Jurkat, Clone E6-1 (cell line): ENCODE results near the gene ULK4.
"Not testable (repeated sequence)": the region's sequence is repeated elsewhere in the genome, so short reads cannot be mapped to it uniquely, and the experiment has no call there.

Experiments
- DNase-seq: peaks from one replicate; pipeline ENCODE4 v3.0.0-alpha.2; 2011; ENCODE audit warnings: low read depth, low spot score
- H3K4me3 ChIP-seq: 2 replicates; pipeline ENCODE4 v1.5.1; 2011; ENCODE audit warnings: mild to moderate bottlenecking, low read length, control low read depth, moderate library complexity

The ULK4 gene

DNA sequence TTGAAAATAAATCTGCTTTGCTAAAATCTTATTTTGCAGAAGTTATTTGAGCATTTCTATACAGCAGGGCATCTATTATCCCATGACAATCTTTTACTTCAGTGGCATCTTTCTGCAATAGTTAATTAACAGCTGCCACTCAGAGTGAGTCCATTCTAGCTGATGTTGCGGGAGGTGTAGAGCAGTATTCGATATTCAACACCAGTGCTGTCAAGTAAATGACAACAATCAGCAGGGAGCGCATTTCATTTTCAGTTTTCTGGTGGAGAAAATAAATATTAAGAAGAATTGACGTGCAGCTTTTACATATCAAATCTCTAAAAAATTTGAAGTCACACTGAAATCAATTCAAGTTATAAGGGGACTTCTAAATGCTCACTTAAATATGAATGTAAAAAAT lies 476.4 kb downstream of the ULK4 start:
- no peak for DNase-seq
- no peak overlapping the region for H3K4me3 ChIP-seq

- no peak overlapping the region for H3K4me3 ChIP-seq
- no peak for DNase-seq
Measured at GRCh38 chr3:41482134-41482533, 479.8 kb downstream of the ULK4 start.

DNA sequence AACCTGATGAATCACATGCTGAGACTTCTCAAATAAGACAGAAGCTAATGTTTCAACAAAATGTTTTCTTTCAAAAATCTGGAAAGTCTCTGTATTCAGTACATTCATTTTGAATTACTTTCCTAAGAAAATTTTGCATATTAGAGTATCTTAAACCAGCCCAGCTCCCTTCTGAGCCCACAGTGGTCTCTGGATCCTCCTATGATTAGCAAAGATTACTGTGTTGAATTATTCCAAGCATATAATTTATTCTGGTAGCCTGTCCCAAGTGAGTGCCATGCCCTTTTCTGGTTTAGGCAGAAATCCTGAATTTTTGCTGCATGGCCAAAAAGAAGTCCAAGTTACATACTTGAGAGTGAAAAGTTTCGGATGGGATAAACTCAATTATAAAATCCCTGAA lies 483.6 kb downstream of the ULK4 start:
- no peak for DNase-seq
- H3K4me3 ChIP-seq, result no peak overlapping the region

DNA sequence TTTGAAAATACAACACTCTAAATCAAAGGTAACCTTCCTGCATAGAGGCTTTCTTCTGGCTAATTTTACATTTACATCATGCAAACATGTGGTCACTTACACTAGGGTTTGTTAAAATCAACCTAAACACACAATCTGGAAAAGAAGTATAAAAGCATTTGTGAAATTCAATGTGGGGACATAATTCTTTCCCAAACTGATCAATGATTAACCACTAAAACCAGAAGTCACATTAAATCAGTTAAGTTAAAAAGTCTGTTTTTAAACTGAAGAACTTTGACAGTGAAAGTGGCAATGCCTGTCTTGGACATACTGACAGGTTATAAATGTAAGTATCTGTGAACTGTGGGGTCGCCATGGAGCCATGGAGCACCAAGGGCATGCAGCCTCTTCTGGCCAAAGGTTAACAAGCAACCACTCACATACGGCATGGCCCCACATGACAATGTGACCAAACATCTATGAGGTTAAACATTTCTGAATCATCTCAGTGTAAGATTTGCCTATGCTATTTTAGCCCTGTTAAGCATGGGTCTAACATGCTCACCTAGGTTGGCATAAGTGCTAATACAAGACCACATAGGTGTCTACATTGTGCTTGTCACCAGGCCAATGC lies 484.4 kb downstream of the ULK4 start:
- no peak for DNase-seq
- H3K4me3 ChIP-seq, result no peak overlapping the region

- H3K4me3 ChIP-seq, result no peak overlapping the region
- no peak for DNase-seq
Measured at GRCh38 chr3:41469083-41469482, 492.8 kb downstream of the ULK4 start.

DNA sequence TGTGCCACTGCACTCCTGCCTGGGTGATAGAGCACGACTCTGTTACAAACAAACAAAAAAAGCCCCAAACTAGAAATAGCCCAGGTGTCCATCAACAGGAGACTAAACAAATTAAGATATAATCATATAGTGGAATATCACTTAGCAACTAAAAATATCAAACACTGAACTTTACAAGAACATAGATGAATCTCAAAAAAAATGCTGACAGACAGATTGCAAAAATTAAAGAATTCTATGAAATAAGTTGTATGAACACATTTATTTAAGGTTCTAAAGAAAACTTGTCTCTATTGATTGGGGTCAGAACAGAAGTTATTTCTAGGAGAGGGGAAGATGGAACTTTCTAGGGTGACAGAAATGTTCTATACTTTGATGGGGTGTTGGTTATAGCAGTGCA lies 494.4 kb downstream of the ULK4 start:
- DNase-seq, result no peak
- no peak overlapping the region for H3K4me3 ChIP-seq

DNA sequence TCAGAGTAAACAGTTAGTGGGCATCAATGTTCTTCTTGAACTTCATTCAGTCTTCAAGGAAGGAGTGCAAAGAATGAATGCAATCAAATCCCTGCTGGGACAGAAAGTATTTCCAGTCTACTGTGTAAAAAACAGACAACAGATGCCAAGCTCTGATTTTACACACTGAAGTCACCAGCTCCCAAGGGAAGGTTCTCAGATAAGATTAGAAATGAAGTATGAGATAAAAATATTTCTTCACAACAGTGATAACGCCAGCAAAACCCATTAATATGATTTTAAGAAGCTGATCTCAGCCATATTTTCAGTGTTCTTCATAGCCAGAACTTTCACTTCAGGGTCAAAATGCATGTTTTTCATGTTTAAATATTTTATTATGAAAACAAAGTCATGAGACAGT lies 497.0 kb downstream of the ULK4 start:
- no peak overlapping the region for H3K4me3 ChIP-seq
- DNase-seq, result no peak

GRCh38 chr3:41464401-41464800 lies 497.5 kb downstream of the ULK4 start:
- DNase-seq, result no peak
- no peak overlapping the region for H3K4me3 ChIP-seq

- no peak overlapping the region for H3K4me3 ChIP-seq
- no peak for DNase-seq
Measured at GRCh38 chr3:41462103-41462691, 499.7 kb downstream of the ULK4 start.

DNA sequence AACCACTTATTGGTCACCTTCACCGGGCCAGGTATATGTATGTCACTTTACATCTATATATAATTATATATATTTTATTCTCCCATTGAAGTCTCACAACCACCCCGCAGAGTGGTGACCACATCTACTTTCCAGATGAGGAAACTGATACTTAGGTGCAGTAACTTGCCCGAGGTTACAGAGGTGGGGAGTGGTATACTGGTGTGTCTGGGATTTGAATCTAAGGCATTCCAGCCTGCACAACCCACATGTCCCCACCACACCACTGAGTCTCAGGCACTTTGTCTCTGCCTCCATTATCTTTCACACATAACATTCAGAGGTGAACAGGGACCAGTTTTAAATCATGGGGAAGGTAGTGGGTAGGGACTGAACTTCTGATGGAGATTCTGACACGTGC lies 501.2 kb downstream of the ULK4 start:
- H3K4me3 ChIP-seq, result no peak overlapping the region
- DNase-seq, result no peak

GRCh38 chr3:41457176-41457575 lies 504.7 kb downstream of the ULK4 start:
- no peak for DNase-seq
- no peak overlapping the region for H3K4me3 ChIP-seq

DNA sequence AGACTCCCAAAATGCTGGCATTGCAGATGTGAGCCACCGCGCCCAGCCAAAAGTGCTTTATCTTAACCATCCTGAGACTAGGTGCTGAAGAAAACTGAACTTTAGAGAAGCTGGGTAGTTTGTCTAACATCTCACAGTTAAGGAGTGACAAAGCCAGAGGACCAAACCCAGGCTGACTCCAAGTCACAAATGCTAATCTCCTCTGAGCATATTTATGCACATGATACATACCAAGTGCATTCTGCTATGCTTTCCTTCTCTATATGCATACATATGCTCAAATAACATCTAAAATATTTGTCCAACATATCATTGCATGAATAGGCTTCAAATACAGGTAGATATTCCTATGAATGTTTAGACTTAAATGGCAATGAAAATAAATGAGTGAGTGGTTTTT lies 505.7 kb downstream of the ULK4 start:
- DNase-seq, result no peak

GRCh38 chr3:41453618-41454017 lies 508.3 kb downstream of the ULK4 start:
- H3K4me3 ChIP-seq, result not testable (repeated sequence)

More for the DNA sequence above, 505.7 kb downstream of the ULK4 start:
- no peak overlapping the region for H3K4me3 ChIP-seq

DNA sequence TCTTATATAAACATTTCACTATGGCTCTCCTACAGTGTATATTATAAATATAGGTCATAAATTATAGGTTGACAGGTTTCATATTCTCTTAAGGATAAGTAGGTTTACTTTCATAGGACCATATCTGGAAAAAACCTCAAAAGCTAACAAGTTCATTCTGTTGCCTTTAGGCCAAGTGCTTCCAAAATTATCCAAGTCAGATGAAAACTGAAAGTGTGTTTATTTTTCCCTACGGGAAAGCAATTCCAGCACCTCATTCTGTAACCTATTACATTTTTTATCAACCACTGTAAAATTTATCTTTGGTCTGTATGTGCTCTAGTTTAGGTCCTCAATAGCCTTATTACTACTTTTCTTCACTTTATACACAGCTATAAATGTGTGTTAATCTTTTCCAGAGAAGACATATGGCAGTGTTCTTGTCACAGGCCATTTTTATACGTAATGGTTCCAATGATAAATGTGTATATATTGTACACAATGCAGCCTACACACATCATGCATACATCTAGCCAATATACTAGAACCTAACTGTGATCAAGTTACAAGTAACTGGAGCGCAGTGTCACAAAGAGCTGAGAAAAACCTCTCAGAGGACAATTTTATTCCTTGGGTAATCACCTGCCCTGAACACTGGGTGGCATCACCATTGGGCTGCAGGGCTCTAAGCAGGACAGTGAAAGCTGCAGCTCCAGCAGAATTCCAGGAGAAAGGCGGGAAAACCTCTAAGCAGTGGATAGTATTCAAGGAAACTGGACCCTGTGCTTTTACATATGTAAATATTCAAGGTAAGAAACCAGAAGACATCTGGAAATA lies 511.3 kb downstream of the ULK4 start:
- H3K4me3 ChIP-seq, result no peak overlapping the region
- no peak for DNase-seq

More at GRCh38 chr3:41453618-41454017, 508.3 kb downstream of the ULK4 start:
- DNase-seq, result not testable (repeated sequence)

DNA sequence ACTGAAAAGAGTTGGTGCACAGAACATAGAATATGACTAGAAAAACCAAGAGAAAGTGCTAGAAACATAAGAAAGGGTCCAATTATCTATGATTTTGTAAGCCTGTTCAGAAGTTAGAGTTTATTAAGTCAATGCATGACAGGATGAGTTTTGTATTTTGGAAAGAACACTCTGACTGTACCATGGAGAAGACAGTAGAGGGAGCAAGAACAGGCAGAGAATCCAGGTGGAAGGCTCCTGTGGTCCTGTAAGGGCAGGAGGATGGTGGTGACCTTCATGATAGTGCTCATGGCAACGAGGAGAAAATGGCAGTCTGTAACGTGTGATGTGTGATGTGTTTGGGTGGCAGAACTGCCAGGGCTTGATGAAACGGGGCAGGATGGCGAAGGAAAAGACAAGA lies 513.5 kb downstream of the ULK4 start:
- DNase-seq, result no peak
- H3K4me3 ChIP-seq, result no peak overlapping the region

- H3K4me3 ChIP-seq, result no peak overlapping the region
- no peak for DNase-seq
Measured at GRCh38 chr3:41447701-41448100, 514.2 kb downstream of the ULK4 start.

GRCh38 chr3:41446316-41446715 lies 515.6 kb downstream of the ULK4 start:
- H3K4me3 ChIP-seq, DNase-seq: not testable (repeated sequence)

GRCh38 chr3:41441568-41441967 lies 520.3 kb downstream of the ULK4 start:
- no peak for DNase-seq
- no peak overlapping the region for H3K4me3 ChIP-seq

GRCh38 chr3:41441139-41441538 lies 520.8 kb downstream of the ULK4 start:
- no peak for DNase-seq
- no peak overlapping the region for H3K4me3 ChIP-seq

DNA sequence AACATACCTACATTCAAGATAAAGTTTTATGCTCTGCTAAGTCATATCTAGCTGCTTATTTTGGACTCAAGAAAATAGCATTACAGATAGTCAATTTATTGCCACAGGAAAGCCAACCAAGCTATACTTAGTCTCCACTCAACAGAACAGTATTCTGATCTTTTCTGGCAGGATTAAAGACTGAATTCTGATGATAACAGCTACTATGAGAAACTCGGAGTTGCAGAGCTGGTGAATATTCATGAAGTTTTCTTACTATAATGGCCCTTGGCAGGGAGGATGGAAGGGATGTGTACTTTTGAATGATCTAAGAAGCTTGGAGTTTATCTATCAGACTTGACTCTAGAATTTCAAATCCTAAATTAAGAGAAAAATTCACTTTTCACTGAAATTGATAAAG lies 524.9 kb downstream of the ULK4 start:
- H3K4me3 ChIP-seq, result no peak overlapping the region
- DNase-seq, result no peak
